Astrocyte (in vitro differentiated cells and primary cell): ENCODE results near the gene MEPE.

Source experiments
- CTCF ChIP-seq: IDR thresholded peaks from 2 replicates; pipeline ENCODE4 v1.5.1; 2011; ENCODE audit warnings: low read depth, mild to moderate bottlenecking, inconsistent platforms, low read length, moderate library complexity; ENCODE audit not compliant: insufficient read depth
- EZH2 ChIP-seq: IDR thresholded peaks from 2 replicates; pipeline ENCODE4 v1.6.1; 2012; ENCODE audit warnings: mild to moderate bottlenecking, low read length, inconsistent platforms; ENCODE audit not compliant: insufficient read depth

- TF ChIP-seq CTCF (no peak), EZH2 (no peak)
Observed at GRCh38 chr4:87835197-87835596, 2.4 kb downstream of the MEPE start.
